Kasumi-1 (cell line): ENCODE data around the gene RANBP2.
A peak's percentile ranks its signal among the peaks of the same experiment; 100 is the strongest.

Experiments
- DNase-seq, 2 experiments: peaks; one replicate each; lab custom pipeline; 2025; lab: John Stamatoyannopoulos, UW

The RANBP2 gene

GRCh38 chr2:108778857-108779256, 59.6 kb downstream of the RANBP2 start:
- no peak for DNase-seq

GRCh38 chr2:108786008-108786353, 66.7 kb downstream of the RANBP2 start:
- DNase-seq = no peak

GRCh38 chr2:108786354-108787215, 67.3 kb downstream of the RANBP2 start, which contains the start of gene CCDC138:
TSS of gene CCDC138 (plus strand) at chr2:108786771. CDS start at chr2:108786823, 52 bp downstream.
- DNase-seq = peak; percentile 90 to 93

DNA sequence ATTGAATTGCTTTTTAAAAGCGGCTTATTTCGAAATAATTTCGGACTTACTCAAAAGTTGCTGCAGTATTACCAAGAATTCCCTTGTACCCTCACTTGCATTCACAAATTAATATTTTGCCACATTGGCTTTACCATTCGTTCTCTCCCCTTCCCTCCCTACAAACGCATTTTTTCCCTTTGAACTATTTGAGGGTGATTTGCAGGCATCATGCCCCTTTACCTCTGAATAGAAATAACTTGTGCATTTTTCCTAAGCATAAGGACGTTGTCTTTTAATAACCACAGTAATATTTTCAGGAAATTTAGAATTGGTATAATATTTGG, 67.9 kb downstream of the RANBP2 start:
- DNase-seq = no peak

GRCh38 chr2:108803045-108803736, 83.9 kb downstream of the RANBP2 start:
- no peak for DNase-seq

- DNase-seq = no peak
Measured at GRCh38 chr2:108805032-108805431, 85.8 kb downstream of the RANBP2 start.

DNA sequence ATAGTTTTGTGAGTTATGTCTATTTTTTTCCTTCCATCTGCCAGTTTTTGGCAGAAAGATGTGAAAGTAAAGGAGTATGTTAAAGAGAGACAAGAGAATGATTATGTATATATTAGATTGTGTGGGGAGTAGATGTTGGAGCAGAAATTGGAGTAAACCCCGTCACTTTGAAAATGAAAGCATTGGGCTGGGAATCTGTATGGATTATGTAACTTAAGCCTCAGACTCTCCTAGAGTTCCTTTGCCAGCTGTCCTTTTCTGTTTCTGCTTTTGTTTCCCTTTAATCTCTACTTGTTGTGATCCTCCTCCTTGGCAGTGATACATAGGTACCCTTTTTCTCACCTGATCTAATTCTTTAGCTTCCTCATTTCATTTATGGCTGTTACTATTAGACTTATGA, 86.5 kb downstream of the RANBP2 start:
- DNase-seq = peak in 1 of 2 experiments; percentile 6

DNA sequence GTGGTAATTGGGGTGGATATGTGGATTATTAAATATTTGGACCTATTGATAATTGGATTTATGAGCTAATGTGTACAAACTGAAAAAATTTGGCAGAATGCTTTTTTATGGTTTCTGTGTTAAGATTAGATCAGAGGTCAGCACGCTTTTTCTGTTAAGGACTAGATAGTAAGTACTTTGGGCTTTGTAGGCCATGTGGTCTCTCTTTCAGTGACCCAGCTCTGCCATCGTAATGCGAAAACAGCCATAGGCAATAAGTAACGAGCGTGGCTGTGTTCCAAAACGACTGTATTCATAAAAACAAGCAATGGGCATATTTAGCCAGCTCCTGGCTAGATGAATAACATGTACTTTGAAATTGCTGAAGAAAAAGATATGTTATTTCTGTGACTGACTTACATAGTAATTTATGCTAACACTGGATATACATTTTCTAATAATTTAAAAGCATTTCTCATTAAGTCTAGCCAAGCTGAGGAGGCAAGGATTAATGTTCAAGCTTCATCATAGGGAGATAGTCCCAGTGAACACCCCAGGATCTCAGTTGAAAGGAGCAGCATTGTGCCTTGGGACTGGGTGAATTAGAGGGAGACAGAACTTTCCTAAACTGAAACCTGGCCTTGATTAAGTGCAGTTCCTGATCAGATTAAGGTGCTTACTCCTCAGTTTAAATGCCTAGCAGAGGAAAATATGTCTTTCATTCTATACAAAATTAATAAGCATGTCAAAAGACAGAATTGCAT, 87.3 kb downstream of the RANBP2 start:
- no peak for DNase-seq

- DNase-seq = no peak
Measured at GRCh38 chr2:108809936-108810335, 90.7 kb downstream of the RANBP2 start.

DNA sequence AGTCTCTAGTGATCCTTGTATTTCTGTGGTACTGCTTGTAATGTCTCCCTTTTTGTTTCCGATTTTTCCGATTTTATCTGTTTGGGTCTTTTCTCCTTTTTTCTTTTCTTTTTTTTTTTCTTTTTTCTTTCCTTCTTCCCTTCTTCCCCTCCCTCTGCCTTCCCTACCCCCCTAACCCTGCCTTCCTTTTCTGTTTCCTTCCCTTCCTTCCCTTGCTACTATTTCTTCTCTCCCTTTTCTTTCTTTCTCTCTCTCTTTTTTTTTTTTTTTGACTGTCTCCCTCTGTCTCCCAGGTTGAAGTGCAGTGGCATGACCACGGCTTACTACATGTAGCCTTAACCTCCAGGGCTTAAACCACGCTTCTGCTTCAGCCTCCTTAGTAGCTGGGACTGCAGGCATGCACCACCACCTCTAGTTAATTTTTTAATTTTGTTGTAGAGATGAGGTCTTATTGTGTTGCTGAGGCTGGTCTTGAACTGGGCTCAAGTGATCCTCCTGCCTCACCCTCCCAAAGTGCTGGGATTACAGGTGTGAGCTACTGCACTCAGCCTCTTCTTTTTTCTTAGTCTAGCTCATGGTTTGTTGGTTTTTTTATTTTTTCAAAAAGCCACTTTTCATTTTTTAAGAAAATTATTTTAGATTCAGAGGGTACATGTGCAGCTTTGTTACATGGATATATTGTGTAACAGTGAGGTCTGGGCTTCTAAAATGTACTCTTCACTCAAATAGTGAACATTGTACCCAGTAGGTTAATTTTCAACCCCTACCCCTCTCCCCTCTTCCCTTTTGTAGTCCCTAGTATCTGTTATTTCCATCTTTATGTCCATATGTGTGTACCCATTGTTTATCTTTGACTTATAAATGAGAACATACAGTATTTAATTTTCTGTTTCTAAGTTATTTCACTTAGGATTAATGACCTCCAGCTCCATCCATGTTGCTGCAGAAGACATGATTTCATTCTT, 92.0 kb downstream of the RANBP2 start:
- DNase-seq = no peak

DNA sequence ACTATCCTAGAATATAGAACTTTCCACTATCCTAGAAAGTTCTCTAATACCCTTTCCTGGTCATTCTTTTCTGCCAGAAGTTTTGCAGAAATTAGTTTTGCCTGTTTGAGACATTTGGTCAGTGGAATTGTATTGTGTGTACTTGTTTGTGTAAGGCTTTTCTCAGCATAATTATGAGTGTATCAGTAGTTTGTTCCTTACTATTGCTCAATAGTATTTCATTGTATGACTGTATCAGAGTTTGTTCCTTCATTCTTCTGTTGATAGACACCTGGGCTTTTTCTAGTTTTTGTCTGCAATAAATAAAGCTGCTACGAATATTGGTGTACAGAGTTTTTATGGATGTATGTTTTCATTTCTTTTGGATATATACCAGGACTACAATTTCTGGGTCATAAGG, 94.5 kb downstream of the RANBP2 start:
- DNase-seq = no peak

- DNase-seq = no peak
Measured at GRCh38 chr2:108820482-108820881, 101.2 kb downstream of the RANBP2 start.

DNA sequence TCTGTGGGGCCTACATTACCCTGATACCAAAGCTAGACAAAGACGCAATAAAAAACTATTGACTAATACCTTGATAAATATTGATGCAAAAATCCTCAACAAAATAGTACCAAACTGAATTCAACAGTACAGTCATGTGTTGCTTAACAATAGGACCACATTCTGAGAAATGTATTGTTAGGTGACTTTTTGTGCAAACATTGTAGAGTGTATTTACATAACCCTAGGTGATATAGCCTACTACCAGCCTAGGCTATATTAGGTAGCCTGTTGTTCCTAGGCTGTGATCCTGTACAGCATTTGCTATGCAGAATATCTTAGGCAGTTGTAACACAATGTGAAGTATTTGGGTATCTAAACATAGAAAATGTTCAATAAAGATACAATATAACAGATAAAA, 104.0 kb downstream of the RANBP2 start:
- DNase-seq = no peak

DNA sequence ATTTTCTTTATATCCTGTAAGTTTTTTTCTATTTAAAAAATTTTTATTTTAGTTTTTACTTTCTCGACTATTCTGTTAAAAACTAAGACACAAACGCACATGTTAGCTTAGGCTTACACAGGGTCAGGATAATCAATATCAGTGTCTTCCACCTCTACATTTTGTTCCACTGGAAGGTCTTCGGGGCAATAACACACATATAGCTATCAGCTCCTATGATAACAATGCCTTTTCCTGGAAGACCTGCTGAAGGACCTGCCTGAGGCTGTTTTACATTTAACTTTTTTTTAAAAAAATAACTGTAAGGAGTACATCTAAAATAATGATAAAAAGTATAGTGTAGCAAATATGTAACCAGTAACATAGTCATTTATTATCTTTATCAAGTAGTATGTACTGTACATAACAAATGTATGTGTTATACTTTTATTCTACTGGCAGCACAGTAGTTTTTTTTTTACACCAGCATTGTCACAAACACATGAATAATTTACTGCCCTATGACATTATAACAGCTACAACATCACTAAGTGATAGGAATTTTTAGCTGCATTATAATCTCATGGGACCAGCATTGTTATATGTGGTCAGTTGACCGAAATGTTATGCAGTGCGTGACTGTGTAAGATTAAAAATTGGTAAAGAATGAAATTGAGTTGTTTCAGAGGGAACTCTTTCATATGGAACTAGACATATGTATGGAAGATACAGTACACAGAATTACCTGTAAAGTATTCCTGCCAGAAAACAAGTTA, 105.2 kb downstream of the RANBP2 start:
- no peak for DNase-seq

DNA sequence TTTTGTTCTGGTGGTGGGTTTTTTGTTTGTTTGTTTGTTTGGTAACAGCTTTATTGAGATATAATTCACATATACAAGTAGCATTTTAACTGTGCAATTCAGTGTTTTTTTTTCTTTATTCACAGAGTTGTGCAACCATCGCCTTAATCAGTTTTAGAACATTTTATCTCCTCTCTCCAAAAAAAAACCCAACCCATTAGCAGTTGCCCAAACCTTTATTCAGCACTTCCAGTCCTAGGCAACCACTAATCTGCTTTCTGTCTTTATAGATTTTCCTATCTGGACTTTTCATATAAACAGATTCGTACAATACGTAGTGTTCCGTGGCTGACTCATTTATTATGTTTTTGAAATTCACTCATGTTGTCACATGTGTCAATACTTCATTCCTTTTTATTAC, 106.0 kb downstream of the RANBP2 start:
- DNase-seq = no peak

DNA sequence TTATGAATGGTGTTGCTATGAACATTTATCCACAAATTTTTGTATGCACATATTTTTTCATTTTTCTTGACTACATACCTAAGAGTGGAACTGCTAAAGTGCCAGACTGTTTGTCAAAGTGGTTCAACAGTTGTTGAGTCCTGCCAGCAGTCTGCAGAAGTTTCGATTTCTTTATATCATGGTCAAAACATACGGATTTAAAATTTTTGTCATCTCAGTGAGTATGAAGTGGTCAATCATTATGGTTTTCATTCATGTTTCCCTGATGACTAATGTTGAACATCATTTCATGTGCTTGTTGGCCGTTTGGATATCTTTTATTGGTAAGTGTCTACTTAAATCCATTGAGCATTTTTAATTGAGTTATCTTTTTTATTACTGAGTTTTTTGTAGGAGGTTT, 106.5 kb downstream of the RANBP2 start:
- no peak for DNase-seq

DNA sequence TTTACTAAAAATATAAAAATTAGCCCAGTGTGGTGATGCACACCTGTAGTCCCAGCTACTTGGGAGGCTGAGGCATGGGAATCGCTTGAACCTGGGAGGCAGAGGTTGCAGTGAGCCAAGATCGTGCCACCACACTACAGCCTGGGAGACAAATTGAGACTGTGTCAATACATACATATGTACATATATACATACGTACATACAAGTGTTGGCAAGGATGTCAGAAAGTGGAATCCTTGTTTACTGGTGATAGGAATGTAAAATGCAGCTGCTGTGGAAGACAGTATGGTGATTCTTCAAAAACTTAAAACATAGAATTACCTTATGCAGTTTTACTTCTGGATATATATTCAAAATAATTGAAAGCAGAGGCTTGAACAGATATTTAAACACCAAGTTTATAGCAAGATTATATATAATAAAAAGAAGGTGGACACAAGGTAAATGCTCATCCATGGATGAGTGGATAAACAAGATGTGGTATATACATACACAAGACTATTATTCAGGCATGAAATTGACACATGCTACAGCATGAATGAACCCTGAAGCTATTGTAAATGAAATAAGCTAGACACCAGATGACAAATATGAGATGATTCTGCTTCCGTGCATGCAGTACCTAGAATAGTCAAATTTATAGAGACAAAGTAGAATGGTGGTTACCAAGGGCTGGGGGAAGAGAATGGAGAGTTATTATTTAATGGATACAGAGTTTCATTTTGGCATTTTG, 110.5 kb downstream of the RANBP2 start:
- no peak for DNase-seq

DNA sequence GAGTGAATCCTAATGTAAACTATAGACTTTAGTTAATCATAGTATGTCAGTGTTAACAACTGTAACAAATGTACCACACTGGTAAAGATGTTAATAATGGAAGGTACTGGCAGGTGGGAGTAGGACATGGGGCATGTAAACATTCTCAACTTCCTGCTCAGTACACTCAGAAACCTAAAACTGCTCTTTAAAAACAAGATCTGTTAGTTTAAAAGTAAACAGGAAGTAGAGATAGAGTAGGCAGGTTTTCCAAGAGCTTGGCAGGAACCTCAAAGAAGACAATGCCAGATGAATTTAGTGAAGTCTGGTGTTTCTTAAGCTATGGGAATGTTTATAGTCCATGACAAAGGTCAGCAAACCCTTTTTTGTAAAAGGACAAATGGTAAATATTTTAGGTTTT, 113.9 kb downstream of the RANBP2 start:
- peak in 1 of 2 experiments; percentile 3 for DNase-seq

- no peak for DNase-seq
Measured at GRCh38 chr2:108834620-108835019, 115.3 kb downstream of the RANBP2 start.

DNA sequence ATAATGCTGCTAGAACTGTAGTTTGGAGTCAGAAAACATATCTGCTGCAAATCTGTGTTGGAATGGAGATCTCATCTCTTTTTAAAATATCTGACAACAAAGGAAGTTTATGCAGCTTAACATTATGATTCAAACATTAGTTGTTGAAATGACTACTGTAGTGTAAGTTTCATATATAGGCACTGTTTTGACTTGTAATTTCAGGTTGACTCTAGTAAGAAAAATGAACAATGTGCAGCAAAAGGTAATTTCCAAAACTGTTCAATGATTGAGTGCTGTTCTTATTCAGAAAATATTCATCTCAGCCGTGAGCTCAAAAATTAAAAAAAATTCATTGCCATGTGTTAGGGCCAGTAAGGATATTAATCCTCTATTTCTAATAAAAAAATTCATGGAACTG, 115.8 kb downstream of the RANBP2 start:
- no peak for DNase-seq
